HG03045 (cell line): ENCODE data around the gene SHROOM3.

Source experiments
- ATAC-seq: cut with Tn5 transposase; IDR thresholded peaks from one replicate; pipeline ENCODE4 v1.9.1; 2021; ENCODE audit warnings: mild to moderate bottlenecking, moderate library complexity; ENCODE audit not compliant: unreplicated experiment

SHROOM3 gene

GRCh38 chr4:76652389-76652788 lies 217.4 kb downstream of the SHROOM3 start:
- no peak for ATAC-seq

GRCh38 chr4:76654084-76654483 lies 219.1 kb downstream of the SHROOM3 start:
- ATAC-seq: no peak

- no peak for ATAC-seq
Measured at GRCh38 chr4:76654791-76655190, 219.8 kb downstream of the SHROOM3 start.

GRCh38 chr4:76655566-76656479 lies 220.8 kb downstream of the SHROOM3 start:
- ATAC-seq: no peak

- no peak for ATAC-seq
Measured at GRCh38 chr4:76657443-76657842, 222.4 kb downstream of the SHROOM3 start.

GRCh38 chr4:76658231-76659102 lies 223.4 kb downstream of the SHROOM3 start:
- ATAC-seq: no peak

- ATAC-seq: no peak
Measured at GRCh38 chr4:76659103-76659490, 224.1 kb downstream of the SHROOM3 start.

- no peak for ATAC-seq
Measured at GRCh38 chr4:76663824-76664223, 228.8 kb downstream of the SHROOM3 start.

GRCh38 chr4:76665153-76665552 lies 230.1 kb downstream of the SHROOM3 start:
- no peak for ATAC-seq

GRCh38 chr4:76665721-76666120 lies 230.7 kb downstream of the SHROOM3 start:
- ATAC-seq: no peak

- no peak for ATAC-seq
Measured at GRCh38 chr4:76666944-76667532, 232.0 kb downstream of the SHROOM3 start.

- no peak for ATAC-seq
Measured at GRCh38 chr4:76670631-76671030, 235.6 kb downstream of the SHROOM3 start.

GRCh38 chr4:76673362-76673761 lies 238.3 kb downstream of the SHROOM3 start:
- no peak for ATAC-seq

- no peak for ATAC-seq
Measured at GRCh38 chr4:76674983-76675382, 240.0 kb downstream of the SHROOM3 start.

GRCh38 chr4:76677571-76678326 lies 242.7 kb downstream of the SHROOM3 start:
- ATAC-seq: no peak

GRCh38 chr4:76679691-76680090 lies 244.7 kb downstream of the SHROOM3 start:
- ATAC-seq: no peak

- no peak for ATAC-seq
Measured at GRCh38 chr4:76680952-76681351, 245.9 kb downstream of the SHROOM3 start.

GRCh38 chr4:76681996-76682395 lies 247.0 kb downstream of the SHROOM3 start:
- no peak for ATAC-seq

GRCh38 chr4:76683144-76683543 lies 248.1 kb downstream of the SHROOM3 start:
- no peak for ATAC-seq

GRCh38 chr4:76687746-76688448 lies 252.9 kb downstream of the SHROOM3 start:
- ATAC-seq: no peak
